Right hindlimb (tissue), 1 donor: ENCODE measurements around the gene SLCO6A1.
"Not testable (repeated sequence)": the region's sequence is repeated elsewhere in the genome, so short reads cannot be mapped to it uniquely, and the experiment has no call there.

Experiments
- DNase-seq: peaks from one replicate; pipeline ENCODE4 v3.0.0-alpha.2; 2018

The SLCO6A1 gene

GRCh38 chr5:102498271-102499034 lies at the start of gene SLCO6A1:
SLCO6A1 (minus strand) TSS chr5:102499001; CDS start chr5:102498844, 157 bp downstream.
- no peak for DNase-seq

GRCh38 chr5:102547141-102548035 lies 48.6 kb upstream of the SLCO6A1 start:
- DNase-seq: no peak

- no peak for DNase-seq
These were observed 46.4 kb upstream of the SLCO6A1 start for GRCh38 chr5:102545175-102545574.

GRCh38 chr5:102542057-102542456 lies 43.3 kb upstream of the SLCO6A1 start:
- no peak for DNase-seq

- no peak for DNase-seq
These were observed 41.4 kb upstream of the SLCO6A1 start for GRCh38 chr5:102539996-102540728.

- DNase-seq: no peak
These were observed 40.8 kb upstream of the SLCO6A1 start for GRCh38 chr5:102539562-102539961.

GRCh38 chr5:102537011-102537410 lies 38.2 kb upstream of the SLCO6A1 start:
- DNase-seq: no peak

- DNase-seq: no peak
These were observed 37.6 kb upstream of the SLCO6A1 start for GRCh38 chr5:102536323-102536928.

GRCh38 chr5:102532123-102532522 lies 33.3 kb upstream of the SLCO6A1 start:
- peak; percentile 78 for DNase-seq

- DNase-seq: no peak
These were observed 32.7 kb upstream of the SLCO6A1 start for GRCh38 chr5:102531506-102531905.

- DNase-seq: no peak
These were observed 30.6 kb upstream of the SLCO6A1 start for GRCh38 chr5:102529447-102529846.

GRCh38 chr5:102529031-102529430 lies 30.2 kb upstream of the SLCO6A1 start:
- DNase-seq: no peak

GRCh38 chr5:102528600-102528999 lies 29.8 kb upstream of the SLCO6A1 start:
- DNase-seq: no peak

- no peak for DNase-seq
These were observed 28.7 kb upstream of the SLCO6A1 start for GRCh38 chr5:102527547-102527946.

GRCh38 chr5:102523541-102524175 lies 24.9 kb upstream of the SLCO6A1 start:
- no peak for DNase-seq

- DNase-seq: peak; percentile 55
These were observed 12.9 kb upstream of the SLCO6A1 start for GRCh38 chr5:102511666-102512065.

- not testable (repeated sequence) for DNase-seq
These were observed 7.4 kb downstream of the SLCO6A1 start for GRCh38 chr5:102491261-102491914.

GRCh38 chr5:102483736-102484135 lies 15.1 kb downstream of the SLCO6A1 start:
- DNase-seq: no peak

GRCh38 chr5:102481054-102481715 lies 17.6 kb downstream of the SLCO6A1 start:
- no peak for DNase-seq

GRCh38 chr5:102453716-102454115 lies 45.1 kb downstream of the SLCO6A1 start:
- no peak for DNase-seq

GRCh38 chr5:102451082-102451481 lies 47.7 kb downstream of the SLCO6A1 start:
- no peak for DNase-seq
